GM19463 (cell line): Measurements from ENCODE around the gene GID8.
"Not testable (repeated sequence)": the region's sequence is repeated elsewhere in the genome, so short reads cannot be mapped to it uniquely, and the experiment has no call there.

Source experiments
- ATAC-seq: cut with Tn5 transposase; IDR thresholded peaks from one replicate; pipeline ENCODE4 v1.9.1; 2021; ENCODE audit warnings: mild to moderate bottlenecking, moderate library complexity; ENCODE audit not compliant: unreplicated experiment

Gene GID8

GRCh38 chr20:62921119-62921687 lies 16.7 kb upstream of the GID8 start:
- ATAC-seq, result no peak

GRCh38 chr20:62922451-62922921 lies 15.5 kb upstream of the GID8 start:
- no peak for ATAC-seq

GRCh38 chr20:62923059-62923668 lies 14.8 kb upstream of the GID8 start:
- not testable (repeated sequence) for ATAC-seq

GRCh38 chr20:62923669-62924441 lies 14.1 kb upstream of the GID8 start:
- ATAC-seq, result no peak

GRCh38 chr20:62924442-62925075 lies 13.4 kb upstream of the GID8 start:
- no peak for ATAC-seq

- ATAC-seq, result no peak
These were observed 12.9 kb upstream of the GID8 start for GRCh38 chr20:62925076-62925419.

GRCh38 chr20:62925420-62926228 lies 12.3 kb upstream of the GID8 start:
- ATAC-seq, result peak; percentile 12

- peak; percentile 65 for ATAC-seq
These were observed 11.5 kb upstream of the GID8 start, which contains the start of gene DIDO1 for GRCh38 chr20:62926229-62927127. TSS of gene DIDO1 (minus strand) at chr20:62926505.

- no peak for ATAC-seq
These were observed 10.7 kb upstream of the GID8 start for GRCh38 chr20:62927128-62927705.

GRCh38 chr20:62928246-62928939 lies 9.6 kb upstream of the GID8 start:
- ATAC-seq, result no peak

GRCh38 chr20:62929051-62929538 lies 8.9 kb upstream of the GID8 start:
- no peak for ATAC-seq

- ATAC-seq, result no peak
These were observed 6.5 kb upstream of the GID8 start for GRCh38 chr20:62931464-62931863.

GRCh38 chr20:62933966-62934365 lies 4.0 kb upstream of the GID8 start:
- no peak for ATAC-seq

GRCh38 chr20:62935204-62935967 lies 2.6 kb upstream of the GID8 start:
- ATAC-seq, result no peak

- ATAC-seq, result no peak
These were observed 1.9 kb upstream of the GID8 start for GRCh38 chr20:62935968-62936585.

- ATAC-seq, result peak; percentile 81
These were observed 461 bp upstream of the GID8 start for GRCh38 chr20:62937268-62938104.

GRCh38 chr20:62940875-62941274 lies 2.9 kb downstream of the GID8 start:
- ATAC-seq, result no peak
